H1 (cell line): ENCODE results near the gene DET1. TPM values are rescaled to one million over a fixed set of nuclear protein-coding genes. Genes with fewer than 3 reads are reported as not detected.

Experiments used
- CTCF ChIA-PET: fragments of 300-600 bp; sonication (Branson Sonifier 250); formaldehyde crosslinking; loops from one replicate; lab custom pipeline; 2021; ENCODE audit not compliant: partially characterized antibody; lab: Charles Lee
- POLR2A ChIA-PET: fragments of 300-600 bp; sonication (Branson Sonifier 250); formaldehyde crosslinking; loops from one replicate; lab custom pipeline; 2021; ENCODE audit warnings: inconsistent platforms; ENCODE audit not compliant: partially characterized antibody; lab: Charles Lee
- DNase-seq, 2 experiments: peaks; one replicate each; pipeline versions ENCODE4 v3.0.0 to v3.0.0-alpha.2; 2010 to 2022; ENCODE audit warnings: low spot score in 2 of 2, low read depth in 1 of 2, mixed read lengths in 1 of 2
- FAIRE-seq: peaks from 2 replicates; lab custom pipeline; 2011; peaks lifted over from hg19 to GRCh38; lab: Jason Lieb, UNC
- H2AFZ ChIP-seq: 2 replicates; pipeline ENCODE4 v1.8.1; 2012; ENCODE audit warnings: low read length, inconsistent platforms
- H2AK5ac ChIP-seq: 2 replicates; pipeline ENCODE4 v1.6.1; 2013; ENCODE audit warnings: low read depth, low read length
- H2BK120ac ChIP-seq: replicated peaks from 2 replicates; pipeline ENCODE3; 2013; ENCODE audit warnings: low read depth, low read length, inconsistent platforms
- H2BK12ac ChIP-seq: 2 replicates; pipeline ENCODE4 v1.6.1; 2013; ENCODE audit warnings: low read depth, low read length
- H2BK15ac ChIP-seq: 2 replicates; pipeline ENCODE4 v1.6.1; 2013; ENCODE audit warnings: low read length
- H2BK20ac ChIP-seq: 2 replicates; pipeline ENCODE4 v1.6.1; 2013; ENCODE audit warnings: low read length
- H2BK5ac ChIP-seq: 2 replicates; pipeline ENCODE4 v1.6.1; 2013; ENCODE audit warnings: low read depth, low read length
- H3K14ac ChIP-seq: 2 replicates; pipeline ENCODE4 v1.6.1; 2013; ENCODE audit warnings: inconsistent platforms; ENCODE audit not compliant: insufficient read length
- H3K18ac ChIP-seq: 2 replicates; pipeline ENCODE4 v1.6.1; 2013; ENCODE audit warnings: low read length; ENCODE audit errors: extremely low read depth
- H3K23ac ChIP-seq: 2 replicates; pipeline ENCODE4 v1.6.1; 2013; ENCODE audit warnings: inconsistent platforms; ENCODE audit not compliant: insufficient read length
- H3K23me2 ChIP-seq: 2 replicates; pipeline ENCODE4 v1.6.1; 2013; ENCODE audit warnings: low read depth, low read length
- H3K27ac ChIP-seq: 2 replicates; pipeline ENCODE4 v1.6.1; 2011; ENCODE audit warnings: low read depth, low read length, inconsistent platforms
- H3K27me3 ChIP-seq, 4 experiments: replicated peaks in 1 of 4; 1 replicate in 1 of 4; 2 replicates in 3 of 4; pipeline versions ENCODE4 v1.6.1 to v1.8.1; 2011 to 2013; ENCODE audit warnings: low read length in 3 of 4, mild to moderate bottlenecking in 3 of 4, inconsistent platforms in 2 of 4, mixed read lengths in 2 of 4, moderate library complexity in 1 of 4; ENCODE audit not compliant: control insufficient read depth in 3 of 4, insufficient read depth in 3 of 4; ENCODE audit errors: extremely low read depth in 1 of 4
- H3K36me3 ChIP-seq, 4 experiments: 2 replicates each; pipeline versions ENCODE4 v1.6.1 to v1.8.1; 2011 to 2013; ENCODE audit warnings: mild to moderate bottlenecking in 4 of 4, low read length in 3 of 4, moderate library complexity in 2 of 4, control low read depth in 1 of 4, inconsistent platforms in 1 of 4; ENCODE audit not compliant: insufficient read depth in 4 of 4, control insufficient read depth in 2 of 4
- H3K4ac ChIP-seq: replicated peaks from 2 replicates; pipeline ENCODE3; 2013; ENCODE audit warnings: low read length, low read depth, mixed read lengths, inconsistent platforms; ENCODE audit not compliant: insufficient read length
- H3K4me1 ChIP-seq, 4 experiments: replicated peaks in 1 of 4; 1 replicate in 1 of 4; 2 replicates in 3 of 4; pipeline versions ENCODE4 v1.6.1 to v1.8.1; 2011 to 2013; ENCODE audit warnings: low read length in 3 of 4, inconsistent platforms in 2 of 4, mixed read lengths in 1 of 4; ENCODE audit not compliant: insufficient read depth in 4 of 4, control insufficient read depth in 3 of 4
- H3K4me2 ChIP-seq, 2 experiments: 2 replicates each; pipeline versions ENCODE4 v1.6.1 to v1.8.1; 2011 to 2013; ENCODE audit warnings: low read depth in 2 of 2, low read length in 2 of 2, control low read depth in 1 of 2, inconsistent platforms in 1 of 2, mild to moderate bottlenecking in 1 of 2; ENCODE audit not compliant: insufficient read depth in 1 of 2
- H3K4me3 ChIP-seq, 4 experiments: fragments of 200-600, 300-600 bp in 1 of 4; sonication (generic), shearing (Covaris generic), sonication (Bioruptor Twin) in 1 of 4; 2 replicates each; pipeline versions ENCODE4 v1.5.1 to v1.8.1; 2011 to 2016; ENCODE audit warnings: low read length in 4 of 4, low read depth in 3 of 4, control low read depth in 2 of 4, inconsistent platforms in 2 of 4, mild to moderate bottlenecking in 2 of 4, mixed read lengths in 1 of 4, moderate library complexity in 1 of 4; ENCODE audit not compliant: insufficient read depth in 2 of 4; ENCODE audit errors: extremely low read depth in 1 of 4
- H3K56ac ChIP-seq: replicated peaks from 2 replicates; pipeline ENCODE3; 2013; ENCODE audit warnings: low read depth, mild to moderate bottlenecking, mixed read lengths, low read length, inconsistent platforms; ENCODE audit not compliant: insufficient read length
- H3K79me1 ChIP-seq: 2 replicates; pipeline ENCODE4 v1.6.1; 2013; ENCODE audit warnings: low read depth, low read length, control low read depth
- H3K79me2 ChIP-seq, 2 experiments: 2 replicates each; pipeline versions ENCODE4 v1.6.1 to v1.8.1; 2012 to 2013; ENCODE audit warnings: low read length in 2 of 2, mild to moderate bottlenecking in 2 of 2, inconsistent platforms in 1 of 2; ENCODE audit not compliant: insufficient read depth in 2 of 2, control insufficient read depth in 1 of 2
- H3K9ac ChIP-seq, 4 experiments: replicated peaks in 1 of 4; 1 replicate in 1 of 4; 2 replicates in 3 of 4; pipeline versions ENCODE4 v1.6.1 to v1.8.1; 2011 to 2013; ENCODE audit warnings: low read depth in 3 of 4, low read length in 3 of 4, control low read depth in 2 of 4, mild to moderate bottlenecking in 2 of 4, moderate library complexity in 2 of 4, inconsistent platforms in 1 of 4; ENCODE audit errors: extremely low read depth in 1 of 4
- H3K9me3 ChIP-seq, 2 experiments: 2 replicates each; pipeline versions ENCODE4 v1.6.1 to v1.8.1; 2012 to 2013; ENCODE audit warnings: mild to moderate bottlenecking in 2 of 2, moderate library complexity in 2 of 2, control low read depth in 1 of 2, inconsistent platforms in 1 of 2, low read depth in 1 of 2, low read length in 1 of 2, mixed read lengths in 1 of 2; ENCODE audit not compliant: insufficient read depth in 2 of 2
- H4K20me1 ChIP-seq, 2 experiments: replicated peaks in 1 of 2; 2 replicates each; pipeline versions ENCODE3 to v1.8.1; 2011 to 2013; ENCODE audit warnings: inconsistent platforms in 2 of 2, low read length in 2 of 2, mild to moderate bottlenecking in 1 of 2; ENCODE audit not compliant: insufficient read depth in 2 of 2, control insufficient read depth in 1 of 2
- H4K5ac ChIP-seq: 2 replicates; pipeline ENCODE4 v1.6.1; 2013; ENCODE audit warnings: low read length, low read depth, mixed read lengths, inconsistent platforms; ENCODE audit not compliant: insufficient read length
- H4K8ac ChIP-seq: 2 replicates; pipeline ENCODE4 v1.8.0; 2013; ENCODE audit warnings: mild to moderate bottlenecking, moderate library complexity, low read length, inconsistent platforms; ENCODE audit not compliant: insufficient read depth; ENCODE audit errors: extremely low read depth
- H4K91ac ChIP-seq: replicated peaks from 2 replicates; pipeline ENCODE3; 2013; ENCODE audit warnings: low read length, mixed read lengths, inconsistent platforms; ENCODE audit not compliant: insufficient read length
- ATF2 ChIP-seq: IDR thresholded peaks from 2 replicates; pipeline ENCODE4 v1.6.1; 2012; ENCODE audit warnings: low read length, inconsistent platforms
- CTBP2 ChIP-seq: IDR thresholded peaks from 2 replicates; pipeline ENCODE4 v1.7.0; 2011; ENCODE audit warnings: borderline replicate concordance, mild to moderate bottlenecking, moderate library complexity, mixed read lengths, low read length; ENCODE audit not compliant: insufficient read depth, insufficient read length
- E2F6 ChIP-seq: IDR thresholded peaks from 2 replicates; pipeline ENCODE4 v1.6.1; 2012; ENCODE audit warnings: inconsistent platforms
- JUN ChIP-seq: IDR thresholded peaks from 2 replicates; pipeline ENCODE4 v1.6.1; 2011; ENCODE audit warnings: low read depth, mild to moderate bottlenecking, improper control_type of control experiment, low read length
- WGBS, 2 experiments: shearing (Covaris generic) in 1 of 2; methylation state at CpG; one replicate each; pipeline versions ENCODE4 v1.1.6 to v1.1.7; 2013 to 2015; ENCODE audit warnings: low lambda C conversion rate in 2 of 2, mixed read lengths in 2 of 2, inconsistent platforms in 1 of 2, low coverage in 1 of 2, missing lambda C conversion rate in 1 of 2; ENCODE audit not compliant: insufficient replicate concordance in 2 of 2, insufficient coverage in 1 of 2, insufficient read length in 1 of 2; ENCODE audit errors: extremely low coverage in 1 of 2, missing lambda C conversion rate in 1 of 2; 5-methylcytosine and 5-hydroxymethylcytosine counted together
- polyA plus RNA-seq, 7 experiments: library from polyadenylated mRNA; depleted of rRNA in 3 of 7; stranded (reverse) in 5 of 7; unstranded in 2 of 7; fragments of >200 nt in 5 of 7; fragments of 200-250 nt in 2 of 7; gene quantifications; 1 replicate in 5 of 7; 2 replicates in 1 of 7; 4 replicates in 1 of 7; pipeline versions ENCODE4 v1.2.1 to v1.2.3, GENCODE V29; 2011 to 2013; ENCODE audit warnings: missing spikeins in 2 of 7, mixed read lengths in 2 of 7
- total RNA-seq: library from RNA; stranded (reverse); fragmentation: NEBNext Ultra II Directional; extraction: Animal tissue kit (Norgen Biotek cat#: 25700); gene quantifications from 2 replicates; pipeline ENCODE4 v1.2.1, GENCODE V29; 2021

The DET1 gene
- total and polyA plus RNA-seq, 2 of the 8 experiments (the other 6 are each of a cell fraction or from before 2014, with no cell fraction given) = 5.4 to 8.5 TPM

DNA sequence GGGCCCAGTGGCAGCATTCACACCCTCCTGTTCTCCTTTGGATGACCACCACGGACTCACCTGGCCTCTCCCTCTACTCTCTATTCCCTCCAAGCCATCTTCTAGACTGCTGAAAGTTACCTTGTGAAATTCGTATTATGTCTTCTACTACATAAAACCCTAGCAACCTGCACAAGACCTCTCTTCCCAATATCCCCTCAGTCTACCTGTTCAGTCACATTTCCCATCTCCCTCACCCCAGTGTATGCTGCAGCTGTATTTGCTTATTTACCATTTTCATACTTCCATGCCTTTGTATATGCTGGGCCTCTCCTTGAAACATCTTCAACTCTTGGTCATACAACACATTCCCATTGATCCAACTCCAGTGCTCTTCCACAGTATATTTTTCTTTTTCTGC, 35.3 kb downstream of the DET1 start:
- Histone ChIP-seq H2AK5ac (no peak overlapping the region), H3K56ac (no peak overlapping the region), H3K14ac (no peak overlapping the region), H2BK20ac (no peak overlapping the region), H4K8ac (no peak overlapping the region), H3K18ac (no peak overlapping the region), H3K4me1 (no peaks in the 10 kb centered on the region), H3K23me2 (no peaks in the 10 kb centered on the region), H3K27ac (no peak overlapping the region), H4K20me1 (no peaks in the 10 kb centered on the region), H4K91ac (no peak overlapping the region), H2BK5ac (no peak overlapping the region), H3K4me2 (no peak overlapping the region), H2AFZ (no peak overlapping the region), H2BK12ac (no peak overlapping the region), H3K9ac (no peak overlapping the region), H3K79me2 (no peaks in the 10 kb centered on the region), H3K23ac (no peak overlapping the region), H3K36me3 (peaks cover 0 to 10% (median 2%) of the 10 kb centered on the region in 4 experiments; a peak in 3 of 8 replicates), H2BK15ac (no peak overlapping the region), H2BK120ac (no peak overlapping the region), H3K9me3 (no peaks in the 10 kb centered on the region), H3K4me3 (no peak overlapping the region), H3K27me3 (no peaks in the 10 kb centered on the region), H3K79me1 (no peaks in the 10 kb centered on the region), H4K5ac (no peak overlapping the region), H3K4ac (no peak overlapping the region)
- CTCF ChIA-PET = interaction anchor here (1.2 to 2.2 kb wide), 2 partner anchors 31 to 32 kb away, joined by 3 to 6 read pairs; no protein-coding TSS in a partner anchor
- DNase-seq = no peak
- no peak for FAIRE-seq
- POLR2A ChIA-PET = no interaction called here
- 93% methylated on average over 2 of the region's 2 CpGs; no CpG with 5 or more reads in 1 of the 2 experiments for WGBS, 2 experiments
- TF ChIP-seq CTBP2 = no peak
- TF ChIP-seq JUN = no peak
- no peak for TF ChIP-seq E2F6
- no peak for TF ChIP-seq ATF2
